ENCODE results near the gene TMEM170A.

TMEM170A gene

DNA sequence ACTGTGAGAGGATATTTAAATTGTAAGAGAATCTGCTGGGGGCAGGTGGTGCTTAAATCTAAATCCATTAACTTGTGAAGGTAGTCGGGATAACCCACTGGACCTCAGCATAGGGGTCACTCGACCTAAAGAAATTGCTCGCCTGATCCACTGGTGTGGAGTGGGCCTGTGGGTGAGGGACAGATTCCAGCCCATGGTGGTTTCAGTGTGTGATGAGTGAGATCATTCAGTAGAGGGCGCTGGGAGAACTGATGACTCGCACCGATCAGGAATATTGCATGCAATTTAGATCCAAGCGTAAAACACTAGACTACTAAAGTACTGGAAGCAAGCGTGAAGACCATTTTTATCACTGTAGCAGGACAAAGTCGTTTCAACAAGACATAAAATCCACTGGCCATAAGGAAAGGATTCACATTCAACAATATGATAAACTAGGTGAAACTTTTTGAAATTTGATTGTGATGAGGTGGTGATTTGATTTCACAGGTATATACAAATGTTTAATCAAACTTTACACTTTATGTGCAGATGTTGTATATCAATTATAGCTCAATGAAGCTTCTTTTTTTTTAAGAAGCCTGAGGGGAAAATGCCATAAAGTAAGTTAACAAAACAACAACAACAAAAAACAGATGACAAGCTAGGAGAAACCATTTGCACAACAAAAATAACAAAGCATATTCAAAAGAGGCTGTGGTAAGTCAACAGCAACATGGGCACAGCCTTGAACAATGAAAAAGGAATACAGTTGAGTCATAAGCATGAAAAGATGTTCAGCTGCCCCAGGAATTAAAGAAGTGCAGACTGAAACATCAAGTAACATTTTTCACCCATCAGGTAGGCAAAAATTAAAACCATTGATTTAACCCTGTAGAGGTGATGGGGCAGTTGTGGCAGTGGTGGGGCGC, 7.5 kb upstream of the TMEM170A start:
- TF ChIP-seq GATA2 (IDR thresholded peaks at IDR 0.05; ENCODE audit: low read depth, low read length) (no peak), GATA3 (IDR thresholded peaks at IDR 0.05; ENCODE audit: low read depth, low read length) (no peak)

DNA sequence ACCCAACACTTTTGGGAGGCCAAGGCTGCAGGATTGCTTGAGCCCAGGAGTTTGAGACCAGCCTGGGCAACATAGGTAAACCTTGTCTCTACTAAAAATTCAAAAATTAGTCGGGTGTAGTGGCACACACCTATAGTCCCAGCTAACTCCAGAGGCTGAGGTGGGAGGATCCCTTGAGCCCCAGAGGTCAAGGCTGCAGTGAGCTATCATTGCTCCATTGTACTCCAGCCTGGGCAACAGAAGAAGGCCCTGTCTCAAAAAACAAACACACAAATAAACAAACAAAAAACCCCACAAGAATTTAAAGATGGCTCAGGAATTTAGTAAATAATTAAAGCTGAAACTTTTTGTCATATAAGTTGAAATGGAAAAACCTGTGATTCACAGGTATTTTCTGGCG, 2.3 kb upstream of the TMEM170A start:
- TF ChIP-seq GATA2 (IDR thresholded peaks at IDR 0.05; ENCODE audit: low read depth, low read length) (no peak), GATA3 (IDR thresholded peaks at IDR 0.05; ENCODE audit: low read depth, low read length) (no peak)

DNA sequence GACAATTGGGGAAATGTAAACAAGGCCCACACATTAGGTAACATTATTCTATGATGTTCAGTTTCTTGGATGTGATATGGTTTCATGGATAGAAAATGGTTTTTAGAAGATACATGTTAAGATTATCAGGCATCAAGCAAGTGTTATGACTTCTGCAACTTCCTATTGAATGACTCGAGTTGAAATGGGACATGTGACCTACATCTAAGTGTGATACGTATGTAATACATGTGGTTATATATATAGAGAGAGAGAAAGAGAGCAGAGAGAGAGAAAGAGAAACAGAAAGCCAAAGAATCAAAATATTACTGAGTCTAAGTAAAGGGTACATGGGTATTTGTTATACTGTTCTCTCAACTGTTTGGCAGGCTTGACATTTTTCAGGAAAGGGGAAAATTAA, 1.7 kb downstream of the TMEM170A start:
- TF ChIP-seq GATA3 (IDR thresholded peaks at IDR 0.05; ENCODE audit: low read depth, low read length) (no peak), GATA2 (IDR thresholded peaks at IDR 0.05; ENCODE audit: low read depth, low read length) (no peak)

DNA sequence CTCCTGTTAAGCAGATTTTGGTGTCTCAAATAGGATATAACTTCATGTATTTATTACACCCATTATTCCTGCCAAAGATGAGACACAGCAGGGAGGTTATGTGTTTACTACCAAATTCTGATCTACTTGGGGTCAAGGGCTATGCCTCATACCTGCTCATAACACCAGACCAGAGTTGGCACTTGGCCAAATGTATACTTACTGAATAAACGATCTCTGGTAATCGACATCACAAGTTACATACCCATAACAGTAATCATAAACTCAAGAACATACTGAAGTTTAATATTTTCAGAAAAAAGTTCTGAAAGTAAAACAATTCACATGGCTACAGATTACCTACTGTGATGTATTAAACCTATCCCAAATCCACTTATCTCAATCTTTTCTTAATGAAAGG, 2.9 kb downstream of the TMEM170A start:
- TF ChIP-seq GATA3 (IDR thresholded peaks at IDR 0.05; ENCODE audit: low read depth, low read length): no peak
- no peak for TF ChIP-seq GATA2 (IDR thresholded peaks at IDR 0.05; ENCODE audit: low read depth, low read length)

DNA sequence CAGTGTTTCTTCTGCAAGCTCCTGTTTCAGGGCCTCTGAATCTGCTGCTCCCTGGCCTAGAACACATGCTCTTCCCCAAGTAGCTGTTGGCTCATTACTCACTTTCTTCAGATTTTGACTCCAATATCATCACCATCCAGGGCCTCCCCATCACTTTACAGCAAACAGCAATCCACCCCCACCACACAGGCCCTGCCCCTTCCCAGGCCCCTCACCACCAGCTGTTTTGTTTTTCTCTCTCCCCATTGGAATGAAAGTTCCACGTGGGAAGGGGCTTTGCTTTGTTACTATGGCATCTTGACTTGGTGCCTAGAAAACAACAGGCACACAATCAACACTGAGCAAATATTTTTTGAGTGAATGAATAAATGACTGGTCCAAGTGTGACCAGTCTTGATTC, 4.0 kb downstream of the TMEM170A start:
- TF ChIP-seq GATA3 (IDR thresholded peaks at IDR 0.05; ENCODE audit: low read depth, low read length) (no peak), GATA2 (IDR thresholded peaks at IDR 0.05; ENCODE audit: low read depth, low read length) (no peak)

DNA sequence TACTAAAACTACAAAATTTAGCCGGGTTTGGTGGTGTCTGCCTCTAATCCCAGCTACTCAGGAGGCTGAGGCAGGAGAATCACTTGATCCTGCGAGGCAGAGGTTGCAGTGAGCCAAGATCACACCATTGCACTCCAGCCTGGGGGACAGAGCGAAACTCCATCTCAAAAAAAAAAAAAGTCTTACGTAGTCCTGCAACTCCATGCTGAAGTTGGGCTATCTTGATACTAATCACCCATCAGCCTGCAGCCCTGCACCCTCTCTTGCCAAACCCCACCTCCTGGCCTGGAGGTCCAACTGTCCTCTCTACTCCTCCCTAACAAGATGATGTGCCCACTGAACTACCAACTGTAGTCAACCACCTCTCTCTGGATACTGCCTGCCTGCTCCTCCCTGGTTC, 4.8 kb downstream of the TMEM170A start:
- TF ChIP-seq GATA2 (IDR thresholded peaks at IDR 0.05; ENCODE audit: low read depth, low read length) (no peak), GATA3 (IDR thresholded peaks at IDR 0.05; ENCODE audit: low read depth, low read length) (no peak)

DNA sequence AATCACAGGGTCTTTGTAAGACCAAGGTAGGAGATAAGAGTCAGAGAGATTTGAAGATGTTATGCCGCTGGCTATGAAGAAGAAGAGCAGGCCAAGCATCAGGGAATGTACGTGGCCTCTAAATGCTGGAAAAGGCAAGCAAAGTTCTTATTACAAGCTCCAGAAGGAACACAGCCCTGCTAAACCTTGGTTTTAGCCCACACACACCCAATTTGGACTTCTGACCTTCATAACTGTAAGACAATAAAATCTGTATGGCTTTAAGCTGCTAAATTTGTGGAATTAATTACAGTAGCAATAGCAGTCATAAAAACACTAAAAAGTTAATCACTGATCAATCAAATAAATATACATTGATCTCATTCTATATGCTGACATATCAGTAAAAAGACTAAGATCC, 6.0 kb downstream of the TMEM170A start:
- no peak for TF ChIP-seq GATA3 (IDR thresholded peaks at IDR 0.05; ENCODE audit: low read depth, low read length)
- no peak for TF ChIP-seq GATA2 (IDR thresholded peaks at IDR 0.05; ENCODE audit: low read depth, low read length)

DNA sequence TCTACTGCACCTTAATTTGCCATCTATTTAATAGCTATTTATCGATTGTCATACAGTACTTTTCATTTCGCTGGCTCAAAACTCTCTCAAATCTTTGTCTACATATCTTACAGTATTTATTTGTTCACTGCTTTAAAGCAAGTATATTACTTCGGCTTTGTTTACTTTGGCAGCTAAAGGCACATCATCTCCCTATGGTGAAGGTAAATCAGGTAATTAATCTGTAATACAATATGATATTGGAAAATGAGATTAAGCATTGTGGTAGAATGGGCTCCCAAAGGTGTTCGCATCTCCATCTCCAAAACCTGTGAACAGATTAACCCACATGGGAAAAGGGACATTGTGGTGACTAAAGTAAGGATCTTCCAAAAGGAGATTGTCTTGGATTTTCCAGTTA, 6.5 kb downstream of the TMEM170A start:
- TF ChIP-seq GATA3 (IDR thresholded peaks at IDR 0.05; ENCODE audit: low read depth, low read length) (no peak), GATA2 (IDR thresholded peaks at IDR 0.05; ENCODE audit: low read depth, low read length) (no peak)

DNA sequence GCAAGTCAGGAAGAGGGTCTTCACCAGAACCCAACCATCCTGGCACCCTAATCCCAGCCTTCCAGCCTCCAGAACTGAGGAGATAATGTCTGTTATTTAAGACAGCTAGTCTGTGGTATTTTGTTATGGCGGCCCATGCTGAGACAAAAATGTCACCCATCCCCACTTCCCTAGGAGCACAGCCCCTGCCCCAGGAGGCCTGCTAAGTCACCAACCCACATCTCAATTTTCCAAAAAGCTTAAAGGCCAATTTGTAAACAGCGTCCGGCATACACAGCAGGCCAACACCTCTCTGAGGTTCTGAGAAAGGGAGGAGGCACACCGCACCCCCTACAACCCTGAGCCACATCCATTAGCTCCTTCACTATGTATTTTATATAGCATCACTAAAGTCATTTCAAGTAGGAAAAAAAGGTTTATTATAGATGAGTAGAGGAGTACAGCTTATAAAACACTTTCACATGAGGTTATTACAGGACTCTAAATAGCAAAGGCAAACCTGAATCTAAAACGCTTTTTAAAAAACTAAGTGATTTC, 6.9 kb downstream of the TMEM170A start:
- TF ChIP-seq GATA3 (IDR thresholded peaks at IDR 0.05; ENCODE audit: low read depth, low read length) (no peak), GATA2 (IDR thresholded peaks at IDR 0.05; ENCODE audit: low read depth, low read length) (no peak)

DNA sequence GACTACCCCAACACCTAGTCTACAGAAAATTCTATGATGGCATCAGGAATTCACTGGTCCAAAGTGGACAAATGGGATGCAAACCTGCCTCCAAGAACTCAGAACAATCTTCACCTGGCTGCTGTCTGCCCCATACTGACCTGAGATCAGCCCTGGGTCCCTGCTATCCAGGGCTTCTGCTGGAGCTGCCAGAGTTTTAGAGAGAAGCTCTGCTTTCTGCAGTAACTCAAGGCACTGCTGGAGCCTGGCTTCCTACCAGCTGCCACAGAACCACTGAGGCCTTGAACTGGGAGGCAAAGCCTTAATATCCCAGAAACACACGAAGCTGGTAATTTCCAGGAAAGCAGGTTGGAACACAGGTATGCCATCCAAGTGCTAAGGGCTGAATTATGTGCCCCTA, 7.5 kb downstream of the TMEM170A start:
- TF ChIP-seq GATA2 (IDR thresholded peaks at IDR 0.05; ENCODE audit: low read depth, low read length) (peak; percentile 47), GATA3 (IDR thresholded peaks at IDR 0.05; ENCODE audit: low read depth, low read length) (no peak)

DNA sequence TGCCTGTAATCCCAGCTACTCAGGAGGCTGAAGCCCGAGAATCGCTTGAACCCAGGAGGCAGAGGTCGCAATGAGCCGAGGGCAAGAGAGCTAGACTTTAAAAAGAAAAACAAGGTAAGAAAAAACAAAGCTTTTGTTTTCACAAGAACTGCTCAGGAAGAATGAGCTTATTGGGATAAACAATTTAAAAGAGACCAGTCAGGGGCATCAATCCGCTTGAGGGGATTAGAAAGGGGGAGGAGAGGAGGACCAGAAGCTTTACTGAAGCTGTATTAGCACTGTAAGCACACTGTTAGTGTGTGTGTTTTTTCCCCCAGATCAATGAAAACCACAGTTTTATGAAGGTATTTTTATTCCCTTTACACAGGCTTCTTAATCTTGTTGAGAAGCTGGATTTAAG, 8.8 kb downstream of the TMEM170A start:
- TF ChIP-seq GATA3 (IDR thresholded peaks at IDR 0.05; ENCODE audit: low read depth, low read length) (no peak), GATA2 (IDR thresholded peaks at IDR 0.05; ENCODE audit: low read depth, low read length) (no peak)

DNA sequence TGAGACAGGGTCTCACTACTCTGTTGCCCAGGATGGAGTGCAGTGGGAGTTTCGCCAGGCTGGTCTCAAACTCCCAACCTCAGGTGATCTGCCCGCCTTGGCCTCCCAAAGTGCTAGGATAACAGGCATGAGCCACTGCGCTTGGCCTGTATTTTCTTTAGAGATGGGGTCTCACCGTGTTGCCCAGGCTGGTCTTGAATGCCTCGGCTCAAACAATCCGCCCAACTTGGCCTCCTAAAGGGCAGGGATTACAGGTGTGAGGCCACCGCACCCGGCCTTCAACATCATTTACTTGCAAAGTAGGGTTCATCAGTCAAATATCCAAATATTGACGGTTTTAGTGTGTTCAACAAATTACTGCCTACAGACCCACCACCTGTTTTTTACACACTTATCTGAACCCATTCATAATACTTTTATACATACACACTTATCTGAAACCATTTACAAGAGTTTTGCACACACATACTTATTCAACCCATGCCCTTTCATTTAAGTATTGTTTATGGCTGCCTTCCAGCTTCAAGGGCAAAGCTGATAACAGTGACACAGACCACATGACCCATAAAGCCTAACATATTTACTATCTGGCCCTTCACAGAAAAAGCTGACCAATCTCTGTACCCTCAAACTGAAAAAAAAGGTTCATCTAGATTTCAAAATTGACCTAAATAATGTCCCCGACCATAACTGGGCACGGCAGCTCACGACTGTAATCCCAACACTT, 11.9 kb downstream of the TMEM170A start:
- TF ChIP-seq GATA2 (IDR thresholded peaks at IDR 0.05; ENCODE audit: low read depth, low read length): peak; percentile 63; the same call in 1 of the 2 replicates
- TF ChIP-seq GATA3 (IDR thresholded peaks at IDR 0.05; ENCODE audit: low read depth, low read length): no peak

DNA sequence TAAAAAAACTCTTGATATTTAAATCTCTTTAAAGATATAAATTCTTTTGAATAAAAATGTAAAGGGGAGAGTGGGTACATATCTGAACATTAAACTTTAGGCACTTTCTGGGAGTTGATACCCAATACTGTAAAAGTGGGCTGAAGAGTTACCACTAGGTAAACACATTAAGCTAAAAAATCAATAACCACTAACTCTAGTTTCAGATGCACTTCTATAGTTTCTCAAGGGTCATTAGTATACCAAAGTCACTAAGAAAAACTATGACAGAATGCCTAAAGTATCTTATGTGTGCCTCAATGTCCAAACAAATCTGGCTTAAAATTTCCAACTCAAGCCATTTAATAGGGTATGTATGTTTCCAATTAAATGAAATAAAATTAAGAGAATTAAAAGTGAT, 18.1 kb downstream of the TMEM170A start:
- TF ChIP-seq GATA2 (IDR thresholded peaks at IDR 0.05; ENCODE audit: low read depth, low read length) (no peak), GATA3 (IDR thresholded peaks at IDR 0.05; ENCODE audit: low read depth, low read length) (no peak)

DNA sequence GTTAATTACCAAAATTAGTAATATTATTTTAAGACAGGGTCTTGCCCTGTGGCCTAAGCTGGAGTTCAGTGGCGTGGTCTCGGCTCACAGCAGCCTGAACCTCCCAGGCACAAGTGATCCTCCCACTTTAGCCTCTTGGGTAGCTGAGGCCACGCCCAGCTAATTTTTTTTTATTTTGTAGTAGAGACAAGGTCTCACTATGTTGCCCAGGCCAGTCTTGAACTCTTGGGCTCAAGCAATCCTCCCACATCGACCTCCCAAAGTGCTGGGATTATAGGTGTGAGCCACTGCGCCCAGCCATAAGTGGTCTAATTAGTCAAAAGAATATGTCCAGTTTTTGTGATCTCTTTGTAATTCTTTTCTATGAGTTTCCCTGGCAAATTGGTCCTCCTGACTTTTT, 19.2 kb downstream of the TMEM170A start:
- TF ChIP-seq GATA3 (IDR thresholded peaks at IDR 0.05; ENCODE audit: low read depth, low read length): no peak
- no peak for TF ChIP-seq GATA2 (IDR thresholded peaks at IDR 0.05; ENCODE audit: low read depth, low read length)

DNA sequence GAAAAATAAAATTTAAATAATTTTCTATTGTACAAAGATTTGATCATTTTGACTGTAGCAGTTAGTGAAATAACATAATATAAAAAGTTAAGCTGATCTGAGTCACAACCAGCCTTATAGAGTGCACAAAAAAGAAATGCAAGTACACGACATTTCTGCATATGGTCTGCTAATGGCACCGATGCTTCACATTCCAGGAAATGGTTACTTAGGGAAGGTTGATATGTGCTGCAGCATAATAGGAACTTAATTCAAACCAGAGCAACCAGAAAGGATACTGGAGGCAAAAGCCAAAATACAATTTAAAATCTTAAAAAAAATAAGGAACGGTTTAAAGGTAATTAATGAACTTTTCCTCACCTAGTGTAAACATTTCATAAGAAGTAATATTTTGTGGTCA, 21.2 kb downstream of the TMEM170A start:
- TF ChIP-seq GATA2 (IDR thresholded peaks at IDR 0.05; ENCODE audit: low read depth, low read length) (no peak), GATA3 (IDR thresholded peaks at IDR 0.05; ENCODE audit: low read depth, low read length) (no peak)
